Fibroblast of peridontal ligament (primary cell): ENCODE data around the gene BOK.

ENCODE experiments used
- DNase-seq: peaks from one replicate; pipeline ENCODE4 v3.0.0-alpha.2; 2010; ENCODE audit errors: extremely low read depth

BOK gene

GRCh38 chr2:241538838-241539615 lies 19.5 kb upstream of the BOK start:
- no peak for DNase-seq

DNA sequence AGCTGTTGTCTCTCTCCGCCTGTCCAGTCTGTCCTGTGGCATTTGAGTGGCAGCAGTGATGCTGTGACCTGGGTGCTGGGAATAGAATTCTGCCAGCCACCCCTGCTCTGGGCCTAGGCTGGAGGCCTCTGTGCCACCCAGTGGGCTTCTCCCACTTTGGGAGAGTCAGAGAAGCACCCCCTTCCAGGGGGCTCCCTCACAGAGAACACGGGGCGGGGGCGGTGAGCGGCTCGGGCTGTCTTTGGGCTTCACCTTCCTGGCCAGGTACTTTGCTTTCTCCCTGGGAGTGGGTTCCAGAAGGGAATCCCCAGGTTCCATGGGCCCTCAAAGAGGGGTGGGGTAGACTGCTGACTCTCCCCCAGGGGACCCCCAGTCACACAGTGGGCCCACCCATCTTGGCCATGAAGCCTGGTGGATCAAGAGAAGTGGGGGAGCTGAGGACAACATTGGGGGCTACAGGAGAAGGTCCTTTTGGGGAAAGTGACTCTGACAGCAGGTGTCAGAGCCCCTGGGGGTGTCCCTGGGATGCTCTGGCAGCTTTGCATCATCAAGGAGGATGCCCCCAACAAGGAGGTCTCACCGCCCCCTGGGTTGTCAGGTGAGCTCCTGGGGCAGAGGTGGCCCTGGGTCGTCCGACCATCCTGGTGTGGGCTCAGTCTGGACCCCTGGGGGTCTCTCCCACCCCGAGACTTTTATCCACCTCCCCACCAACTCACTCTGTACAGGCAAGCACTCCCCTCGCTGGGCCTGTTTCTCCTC lies 18.8 kb upstream of the BOK start:
- DNase-seq, result no peak

DNA sequence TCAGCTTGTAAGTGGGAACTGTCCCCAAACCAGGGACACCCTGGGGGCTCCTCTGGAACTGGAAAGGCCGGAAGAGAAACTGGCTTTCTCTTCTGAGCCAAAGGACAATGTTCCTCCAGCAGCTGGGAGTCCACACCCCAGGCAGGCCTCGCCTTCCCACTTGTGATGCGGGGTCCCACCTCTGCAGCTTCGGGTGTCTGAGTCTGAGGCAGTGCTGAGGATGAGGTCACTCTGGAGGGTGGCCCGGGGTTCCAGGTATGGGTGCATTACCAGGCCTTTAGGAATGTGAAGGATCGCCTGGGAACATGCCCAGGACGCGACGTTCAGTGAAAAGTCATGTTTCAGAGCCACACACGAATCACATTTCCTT lies 18.2 kb upstream of the BOK start:
- DNase-seq, result no peak

GRCh38 chr2:241540771-241541561 lies 17.6 kb upstream of the BOK start:
- peak; percentile 28 for DNase-seq

DNA sequence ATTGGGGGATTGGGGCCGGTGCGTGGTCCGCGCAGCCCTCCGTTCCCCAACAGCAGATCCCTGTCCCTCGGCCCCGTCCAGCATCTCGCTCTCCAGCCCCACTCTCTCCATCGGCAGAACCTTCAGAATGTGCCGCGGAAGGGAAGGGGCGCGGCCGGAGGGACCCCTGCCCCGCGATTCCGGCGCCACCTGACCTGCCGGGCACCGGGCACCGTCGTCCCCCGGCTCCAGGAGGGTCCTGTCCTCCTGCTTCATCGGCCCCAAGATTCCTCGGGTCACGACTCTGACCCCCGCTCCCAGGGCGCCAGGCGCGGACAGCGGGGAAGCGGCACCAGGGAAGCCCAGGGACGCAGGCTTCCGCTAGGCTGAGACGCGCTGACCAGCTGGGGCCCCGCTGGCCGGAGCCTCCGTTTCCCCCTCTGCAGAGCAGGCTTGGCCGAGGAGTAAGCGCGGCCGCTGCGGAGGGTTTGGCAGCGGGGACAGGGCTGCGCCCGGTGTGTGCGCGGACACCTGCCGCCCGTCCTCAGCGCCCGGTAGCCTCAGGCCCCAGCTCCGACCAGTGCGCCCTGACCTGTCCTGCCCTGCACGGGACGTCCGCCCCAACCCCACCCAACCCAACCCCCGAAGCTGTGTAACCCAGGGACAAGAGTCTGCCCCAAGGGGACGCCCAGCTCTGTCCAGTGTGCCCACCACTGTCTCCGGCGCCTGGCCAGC lies 16.8 kb upstream of the BOK start:
- DNase-seq, result no peak

DNA sequence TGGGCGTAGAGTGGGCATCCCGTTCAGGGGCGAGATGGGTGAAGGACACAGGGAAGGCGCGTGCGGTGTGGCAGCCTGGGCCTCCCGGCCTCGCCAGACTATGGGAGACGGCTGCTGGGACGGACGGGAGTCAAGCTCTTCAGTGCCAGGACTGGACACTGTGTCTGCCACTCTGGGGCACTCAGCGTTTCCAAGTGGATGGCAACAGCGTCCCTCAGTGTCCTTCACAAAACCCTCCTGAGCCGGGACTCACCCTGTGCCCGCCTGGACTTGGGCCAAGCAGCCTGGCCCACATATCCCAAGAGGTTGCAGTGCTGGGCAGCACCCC lies 16.3 kb upstream of the BOK start:
- DNase-seq, result no peak

DNA sequence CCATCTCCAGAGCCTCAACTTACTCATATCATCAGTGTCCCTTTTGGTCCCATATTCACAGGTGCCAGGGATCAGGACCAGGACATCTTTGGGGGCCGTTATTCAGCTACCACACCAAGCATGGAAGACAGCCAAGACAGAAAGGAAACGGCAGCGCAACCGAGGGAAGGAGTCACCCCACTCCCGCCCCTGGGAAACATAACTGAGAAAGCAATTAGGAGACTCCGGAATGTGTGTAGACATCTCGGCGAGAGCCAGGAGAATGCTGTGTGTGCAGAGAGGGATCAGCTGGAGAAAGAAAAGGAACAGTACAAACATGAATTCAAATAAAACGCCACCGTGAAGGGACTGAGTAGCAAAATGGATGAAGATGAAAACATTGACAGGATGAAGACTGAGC lies 13.4 kb upstream of the BOK start:
- DNase-seq, result peak; percentile 33

- no peak for DNase-seq
Observed at GRCh38 chr2:241545523-241546473, 12.7 kb upstream of the BOK start.

DNA sequence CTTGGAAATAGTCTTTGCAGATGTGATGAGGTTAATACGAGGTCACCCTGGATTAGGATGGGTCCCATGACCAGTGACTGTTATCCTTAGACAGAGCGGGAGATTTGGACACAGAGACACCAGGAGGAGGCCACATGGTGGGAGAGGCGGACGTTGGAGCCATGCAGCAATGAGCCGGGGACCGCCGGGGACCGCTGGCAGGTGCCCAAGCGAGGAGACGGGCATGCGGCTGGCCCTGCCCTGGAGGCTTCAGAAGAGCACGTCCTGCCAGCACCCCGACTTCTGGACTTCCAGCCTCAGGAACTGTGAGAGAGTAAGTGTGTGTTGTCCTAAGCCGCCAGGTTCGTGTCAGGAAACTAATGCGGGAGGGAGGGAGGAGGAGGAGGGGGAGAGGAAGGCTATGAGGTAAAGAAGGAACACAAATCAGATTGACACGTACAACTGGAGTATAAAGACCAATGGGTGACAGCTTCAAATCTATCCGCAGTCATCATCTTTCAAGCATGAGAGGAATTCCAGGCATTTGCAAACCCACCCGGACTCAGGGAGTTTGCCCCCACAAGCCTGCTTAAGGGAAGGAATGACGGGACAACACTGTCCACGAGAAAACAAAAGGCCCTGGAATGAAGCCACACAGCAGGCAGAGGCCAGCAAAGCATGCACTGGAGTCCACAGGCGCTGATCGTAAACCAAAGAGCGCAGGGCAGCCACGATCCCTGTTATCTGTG lies 11.6 kb upstream of the BOK start:
- peak; percentile 75 for DNase-seq

DNA sequence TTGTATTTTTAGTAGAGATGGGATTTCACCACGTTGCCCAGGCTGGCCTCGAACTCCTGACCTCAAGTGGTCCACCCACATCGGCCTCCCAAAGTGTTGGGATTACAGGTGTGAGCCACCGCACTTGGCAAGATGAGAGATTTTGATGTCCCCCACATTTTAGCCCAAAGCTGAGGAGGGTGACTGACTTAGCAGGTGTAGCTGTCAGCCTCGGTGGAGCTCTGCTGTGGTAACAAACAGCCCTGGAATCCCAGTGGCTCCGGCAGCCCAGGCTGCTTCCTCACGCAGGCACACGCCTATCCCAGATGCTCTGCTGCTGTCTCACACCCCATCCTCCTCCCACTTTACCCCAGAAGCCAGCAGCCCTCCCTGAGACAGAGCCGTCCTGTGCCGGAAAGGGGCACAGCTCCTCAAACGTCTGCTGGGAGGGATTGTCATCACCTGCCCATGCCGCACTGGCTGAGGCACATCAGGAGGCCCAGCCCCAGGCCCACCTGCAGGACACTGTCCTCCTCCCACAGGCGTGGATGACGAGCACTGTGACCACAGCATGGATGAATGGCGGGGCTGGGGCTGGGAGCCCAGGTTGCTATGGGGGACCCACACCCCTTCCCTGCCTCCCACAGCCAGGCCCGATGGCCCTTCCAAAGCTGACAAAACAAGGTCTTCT lies 10.6 kb upstream of the BOK start:
- no peak for DNase-seq

GRCh38 chr2:241548451-241548835 lies 10.1 kb upstream of the BOK start:
- DNase-seq, result no peak

DNA sequence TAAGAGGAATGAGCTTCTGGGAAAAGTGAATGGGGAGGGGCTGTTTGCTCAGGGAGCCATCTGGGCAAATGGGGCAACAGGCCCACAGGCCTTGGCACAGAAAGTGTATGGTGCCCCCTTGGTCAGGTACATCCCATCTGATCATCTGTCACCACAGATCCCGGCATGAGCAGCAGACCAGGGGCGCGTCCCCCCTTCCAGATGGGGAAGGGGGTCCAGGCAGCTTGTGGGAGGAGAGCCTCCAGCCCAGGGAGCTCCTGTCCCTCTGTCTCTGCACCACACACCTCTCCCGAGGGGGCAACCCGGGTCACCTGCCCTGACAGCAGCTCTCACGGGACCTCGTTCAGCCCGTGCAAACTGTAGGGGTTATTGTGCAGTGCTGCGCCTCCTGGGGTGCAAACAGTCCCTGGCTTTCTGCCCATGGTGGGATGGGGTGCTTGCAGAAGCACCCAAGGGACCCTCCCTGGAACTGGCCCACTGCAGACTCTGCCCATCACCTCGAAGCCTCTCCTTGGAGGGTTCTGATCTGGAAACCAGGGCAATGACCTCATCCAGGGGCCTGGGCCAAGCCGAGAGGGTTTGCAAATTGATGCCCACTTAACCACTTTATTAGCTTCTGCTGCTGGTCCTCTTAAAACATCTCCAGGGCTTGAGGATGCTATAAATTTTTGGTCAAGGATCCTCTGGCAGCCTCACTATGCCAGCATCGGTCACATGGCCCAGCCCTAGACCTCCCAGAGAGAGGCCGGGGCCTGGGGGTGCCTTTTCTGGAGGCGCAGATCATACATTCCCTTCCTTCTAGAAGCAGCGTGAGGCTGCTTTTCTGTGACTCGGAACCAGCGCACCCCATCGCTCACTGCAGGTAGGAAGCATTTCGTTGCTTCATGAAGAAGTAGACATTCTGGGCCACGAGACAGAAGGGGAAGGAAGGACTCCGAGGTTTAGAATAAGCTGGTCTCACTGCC lies 7.6 kb upstream of the BOK start:
- DNase-seq, result no peak

- DNase-seq, result no peak
Observed at GRCh38 chr2:241551599-241551997, 6.9 kb upstream of the BOK start.

DNA sequence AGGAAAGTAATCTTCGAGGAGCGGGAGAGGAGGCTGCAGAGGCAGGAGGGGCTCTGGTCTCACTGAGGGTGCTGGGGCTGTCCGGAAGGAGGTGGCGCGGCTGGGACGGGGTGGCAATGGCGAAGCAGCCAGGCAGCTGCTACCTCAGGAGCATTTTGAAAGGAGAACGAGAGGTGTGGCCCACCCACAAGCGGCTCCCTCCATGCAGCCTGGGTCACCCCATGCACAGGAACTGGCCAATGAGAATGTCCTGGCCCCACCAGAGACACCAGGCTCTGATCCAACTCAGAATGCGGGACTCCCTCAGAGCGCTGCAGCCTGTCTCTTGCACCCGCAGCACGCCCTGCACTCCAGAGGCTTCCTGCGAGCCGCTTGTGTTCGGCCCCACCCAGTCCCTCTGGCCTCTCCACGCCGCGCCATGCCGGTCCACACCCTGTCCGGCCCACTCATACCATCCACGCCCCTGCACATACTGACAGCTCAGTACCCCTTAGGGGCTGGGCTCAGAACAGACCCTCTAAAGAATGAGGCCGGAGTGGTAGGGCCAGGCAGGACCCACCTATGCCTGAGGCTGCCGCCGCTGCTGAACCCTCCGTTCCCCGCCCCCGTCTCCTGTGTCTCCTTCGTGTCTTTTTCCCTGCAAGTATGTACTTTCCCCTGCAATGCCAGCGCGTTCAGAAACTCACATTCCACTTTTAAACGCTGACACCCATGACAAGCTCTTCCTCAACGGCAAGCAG lies 6.4 kb upstream of the BOK start:
- DNase-seq, result no peak

GRCh38 chr2:241553512-241553830 lies 5.1 kb upstream of the BOK start:
- DNase-seq, result no peak

DNA sequence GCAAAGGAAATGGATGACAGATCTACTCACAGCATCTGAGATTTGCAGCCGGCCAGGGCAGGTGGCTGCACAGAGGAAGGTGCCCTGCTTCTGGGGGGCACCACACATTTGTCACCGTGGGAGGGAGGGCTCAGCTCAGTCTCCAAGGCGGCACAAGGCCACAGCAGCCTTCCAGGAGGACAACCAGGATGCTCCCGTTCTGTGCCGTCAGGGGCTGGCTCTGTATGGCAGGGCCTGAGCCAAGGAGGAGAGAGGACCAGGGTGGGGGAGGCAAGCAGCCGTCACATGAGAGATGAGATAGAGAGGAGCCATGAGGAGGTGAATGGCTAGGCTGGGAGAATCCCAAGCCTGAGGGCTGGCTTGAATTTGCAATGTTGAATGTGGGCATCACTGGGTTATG lies 4.6 kb upstream of the BOK start:
- DNase-seq, result no peak

DNA sequence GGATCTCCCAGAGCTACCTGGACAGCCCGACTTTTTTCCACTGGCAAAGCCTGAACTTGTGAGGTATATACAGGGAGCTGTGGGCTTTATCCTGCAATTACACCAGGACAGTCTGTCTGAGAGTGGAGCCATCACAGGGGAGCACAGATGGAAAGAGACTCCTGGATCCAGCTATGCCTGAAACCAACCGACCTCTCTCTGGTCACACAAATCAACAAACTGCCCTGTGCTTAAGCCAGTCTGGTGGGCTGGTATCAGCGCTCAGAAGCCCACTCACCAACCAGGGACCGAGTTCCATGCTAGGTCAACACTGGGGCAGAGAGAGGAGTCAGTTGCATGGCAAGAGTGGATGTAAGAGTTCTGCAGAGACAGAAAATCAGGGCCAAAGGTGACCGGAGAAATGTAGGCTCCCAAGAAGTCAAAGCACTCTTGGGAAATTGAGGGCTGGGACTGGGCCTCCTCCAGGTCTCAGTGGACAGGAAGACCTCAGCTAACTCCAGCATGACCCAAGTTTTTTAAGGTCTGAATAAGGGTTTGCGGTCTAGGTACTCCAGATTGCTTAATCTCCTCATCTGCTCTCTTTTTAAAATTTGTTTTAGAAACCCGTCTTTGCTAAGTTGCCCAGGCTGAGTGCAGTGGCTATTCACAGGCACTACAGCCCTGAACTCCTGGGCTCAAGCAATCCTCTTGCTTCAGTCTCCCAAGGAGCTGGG lies 3.8 kb upstream of the BOK start:
- no peak for DNase-seq
